GM18861 (cell line): ENCODE measurements around the gene UNC93A.
"Not testable (repeated sequence)": the region's sequence is repeated elsewhere in the genome, so short reads cannot be mapped to it uniquely, and the experiment has no call there.

Source experiments
- ATAC-seq: cut with Tn5 transposase; IDR thresholded peaks from one replicate; pipeline ENCODE4 v1.9.1; 2021; ENCODE audit not compliant: unreplicated experiment

UNC93A gene

GRCh38 chr6:167309355-167310192 is 18.5 kb downstream of the UNC93A start:
- ATAC-seq = not testable (repeated sequence)

GRCh38 chr6:167311286-167311685 is 20.2 kb downstream of the UNC93A start:
- no peak for ATAC-seq

DNA sequence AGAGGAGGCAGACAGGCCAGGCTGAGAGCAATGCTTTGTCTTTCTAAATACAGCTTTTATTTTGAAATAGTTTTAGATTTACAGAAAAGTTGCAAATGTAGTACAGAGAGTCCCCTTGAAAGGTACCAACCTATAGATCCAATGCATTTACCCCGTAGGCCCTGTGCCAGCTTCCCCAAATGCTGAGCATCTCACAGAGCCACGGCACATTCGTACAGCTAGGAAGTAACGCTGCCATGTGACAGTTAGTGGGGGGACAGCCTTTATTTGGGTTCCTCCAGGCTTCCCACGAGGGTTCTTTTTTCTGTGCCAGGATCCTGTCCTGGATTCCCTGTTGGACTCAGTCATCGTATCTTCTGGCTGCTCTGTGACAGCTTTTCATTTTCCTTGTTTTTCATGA is 20.6 kb downstream of the UNC93A start:
- ATAC-seq = not testable (repeated sequence)

GRCh38 chr6:167314180-167314821 is 23.2 kb downstream of the UNC93A start:
- ATAC-seq = no peak

- ATAC-seq = no peak
These were observed 26.1 kb downstream of the UNC93A start for GRCh38 chr6:167317172-167317571.

DNA sequence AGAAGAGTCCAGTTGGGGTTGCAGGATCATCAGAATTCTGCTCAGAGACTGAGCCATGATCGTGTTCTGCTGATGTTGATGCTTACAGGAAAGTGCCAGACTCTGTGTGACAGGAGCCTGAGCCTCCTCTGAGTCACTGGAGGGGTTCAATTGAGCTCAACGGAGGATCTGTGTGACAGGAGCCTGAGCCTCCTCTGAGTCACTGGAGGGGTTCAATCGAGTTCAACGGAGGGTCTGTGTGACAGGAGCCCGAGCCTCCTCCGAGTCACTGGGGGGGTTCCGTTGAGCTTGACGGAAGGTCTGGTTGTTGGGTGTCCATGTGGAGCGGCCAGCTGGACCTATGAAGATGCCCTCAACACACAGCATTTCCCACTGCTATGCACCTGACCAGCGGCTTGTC is 27.2 kb downstream of the UNC93A start:
- ATAC-seq = not testable (repeated sequence)

DNA sequence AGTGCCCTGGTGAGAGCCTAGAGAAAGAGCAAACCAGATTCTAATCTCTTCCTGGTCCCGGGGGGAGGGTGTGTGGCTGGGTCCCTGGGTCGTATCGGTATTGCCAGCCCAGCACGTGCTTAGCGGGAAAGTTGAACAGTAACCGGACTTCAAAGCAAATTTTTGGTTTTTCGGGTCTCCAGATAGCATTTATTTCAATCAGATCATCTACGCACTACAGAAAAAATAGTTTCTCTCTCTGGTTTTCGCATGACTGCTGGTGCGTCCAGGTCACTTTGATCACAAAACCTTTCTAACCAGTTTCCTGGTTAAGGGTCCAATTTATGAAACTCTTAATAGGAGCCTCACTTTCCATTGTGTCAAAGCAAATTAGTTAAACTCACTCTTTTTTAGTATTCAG is 27.7 kb downstream of the UNC93A start:
- not testable (repeated sequence) for ATAC-seq

GRCh38 chr6:167319856-167320753 is 29.0 kb downstream of the UNC93A start:
- not testable (repeated sequence) for ATAC-seq

GRCh38 chr6:167320754-167321056 is 29.6 kb downstream of the UNC93A start:
- ATAC-seq = not testable (repeated sequence)

DNA sequence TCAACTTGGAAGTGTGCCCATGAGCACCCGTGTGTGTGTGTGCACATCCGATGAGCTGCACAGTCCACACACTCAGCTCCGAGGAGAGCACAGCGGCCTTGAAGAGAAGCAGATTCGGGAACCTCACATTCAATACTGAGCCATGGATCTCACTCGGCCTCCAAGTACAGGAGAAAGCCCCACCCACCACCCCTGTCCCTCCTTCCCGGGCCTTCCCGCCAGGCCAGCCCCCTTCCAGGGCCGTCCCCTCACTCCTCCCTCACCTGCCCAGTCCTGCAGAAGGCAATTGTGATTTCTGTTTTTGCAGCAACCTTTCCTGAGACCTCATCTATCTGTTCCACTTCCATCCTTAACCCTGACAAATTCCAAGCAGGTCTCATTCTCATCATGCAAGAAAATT is 30.1 kb downstream of the UNC93A start:
- not testable (repeated sequence) for ATAC-seq

GRCh38 chr6:167323111-167323510 is 32.0 kb downstream of the UNC93A start:
- ATAC-seq = no peak

DNA sequence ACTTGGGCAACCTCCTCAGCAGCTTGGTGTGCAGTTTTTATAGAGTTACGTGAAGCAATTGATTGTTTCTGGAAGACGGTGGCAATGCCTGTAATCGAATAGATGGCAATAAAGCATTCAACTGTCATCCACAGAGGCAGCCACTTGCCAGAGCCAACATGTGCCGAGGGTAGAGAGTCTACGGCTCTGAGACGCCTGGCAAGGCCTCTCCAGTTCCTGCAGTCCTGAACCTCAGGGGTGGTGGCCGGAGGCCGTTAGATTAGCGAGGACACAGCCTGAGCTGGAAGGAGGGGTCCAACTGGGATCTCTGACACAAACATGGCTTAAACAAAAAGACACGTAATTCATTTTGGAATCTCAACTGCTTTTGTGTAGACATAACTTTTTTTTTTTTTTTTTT is 33.0 kb downstream of the UNC93A start:
- ATAC-seq = no peak

DNA sequence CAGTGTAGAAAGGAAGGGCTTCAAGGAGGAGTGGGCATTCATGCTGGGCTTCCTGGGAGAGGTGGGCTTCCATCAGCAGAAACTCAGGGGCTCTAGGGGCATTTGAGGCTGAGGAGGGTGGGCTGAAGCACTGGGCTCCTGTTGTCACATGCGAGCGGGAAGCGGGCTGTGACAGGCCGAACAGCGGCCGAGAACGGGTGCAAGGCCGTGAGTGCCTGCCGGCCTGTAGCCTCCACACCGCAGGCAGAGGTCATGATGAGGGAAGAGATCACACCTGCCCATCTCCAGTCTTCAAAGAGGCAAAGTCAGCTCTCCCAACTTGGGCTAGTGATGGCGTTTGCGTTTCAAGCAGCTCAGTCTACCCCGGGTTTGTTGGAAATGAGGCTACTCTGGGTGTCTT is 34.7 kb downstream of the UNC93A start:
- ATAC-seq = no peak

DNA sequence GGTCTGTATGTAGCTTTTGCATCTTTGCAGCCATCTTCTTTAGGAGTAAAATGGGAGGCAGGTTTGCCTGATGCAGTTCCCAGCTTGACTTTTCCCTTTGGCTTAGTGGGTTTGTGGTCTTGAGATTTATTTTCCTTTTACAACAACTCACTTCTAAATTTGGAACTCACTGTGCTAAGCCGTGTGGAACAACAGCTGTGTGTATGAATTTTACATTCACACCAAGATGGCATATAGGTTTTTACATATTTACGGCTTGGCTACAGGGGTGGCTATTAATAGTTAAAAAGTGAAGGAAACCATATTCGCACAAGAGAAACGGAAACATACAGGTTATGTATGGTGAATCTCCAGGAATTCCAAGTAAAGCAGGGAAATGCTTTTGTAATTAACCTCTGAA is 36.3 kb downstream of the UNC93A start:
- no peak for ATAC-seq

DNA sequence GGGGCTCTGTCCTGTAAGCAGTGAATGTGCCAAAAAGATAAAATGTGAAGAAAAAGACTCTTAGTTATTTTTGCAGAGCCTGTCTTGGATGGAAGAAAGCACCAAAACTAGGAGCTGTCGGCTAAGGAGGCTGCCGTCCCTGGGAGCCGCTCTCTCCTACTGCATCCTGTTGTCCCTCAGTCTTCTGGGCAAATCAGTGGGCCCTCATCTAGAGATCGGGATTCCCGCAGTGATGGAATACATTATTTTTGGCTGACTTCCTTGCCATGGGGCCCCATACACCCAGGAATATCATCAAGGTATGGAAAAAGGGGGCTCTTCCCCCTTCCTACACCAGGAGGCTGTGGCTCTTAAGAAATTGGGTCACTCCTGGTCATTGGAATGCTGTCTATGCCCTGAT is 37.0 kb downstream of the UNC93A start:
- no peak for ATAC-seq

GRCh38 chr6:167329014-167329413 is 37.9 kb downstream of the UNC93A start:
- ATAC-seq = no peak

- ATAC-seq = no peak
These were observed 39.6 kb downstream of the UNC93A start for GRCh38 chr6:167330750-167331149.

- ATAC-seq = no peak
These were observed 40.5 kb downstream of the UNC93A start for GRCh38 chr6:167331565-167331964.

DNA sequence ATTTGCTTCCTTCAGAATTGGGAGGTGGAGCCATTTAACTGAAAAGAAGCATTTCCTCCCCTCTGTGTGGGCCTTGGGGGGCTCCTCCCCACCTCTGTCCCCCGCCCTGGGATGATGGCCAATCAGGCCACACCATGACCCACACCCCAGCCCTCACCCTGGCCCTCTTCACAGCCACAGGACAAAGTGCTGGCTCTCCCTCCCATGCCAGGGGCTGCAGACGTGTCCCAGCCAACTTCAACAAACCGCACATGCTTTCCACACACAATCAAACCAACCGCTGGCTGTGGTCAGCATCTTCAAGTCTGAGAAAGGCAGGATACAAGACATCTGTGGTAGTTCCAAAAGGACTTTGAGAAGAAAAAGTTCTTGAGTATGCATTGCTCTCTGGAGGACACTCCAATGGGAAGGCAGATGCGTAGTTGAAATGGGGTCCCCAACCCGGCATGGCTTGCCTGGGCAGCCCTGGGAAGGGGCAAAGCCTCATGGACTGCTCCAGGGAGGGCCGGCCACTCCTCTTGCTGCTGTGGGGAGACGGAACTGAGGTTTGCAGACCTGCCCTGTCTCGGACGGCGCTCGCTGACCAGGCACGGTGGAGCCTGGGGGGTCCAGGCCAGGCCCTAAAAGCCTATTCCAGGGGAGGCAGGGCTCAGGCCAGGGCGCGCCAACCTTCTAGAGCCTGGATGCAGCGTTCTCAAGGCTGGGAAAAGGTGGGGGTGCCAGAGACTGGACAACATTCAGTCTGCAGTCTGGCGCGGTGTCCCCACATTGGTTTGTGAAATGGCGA is 45.9 kb downstream of the UNC93A start:
- ATAC-seq = no peak

DNA sequence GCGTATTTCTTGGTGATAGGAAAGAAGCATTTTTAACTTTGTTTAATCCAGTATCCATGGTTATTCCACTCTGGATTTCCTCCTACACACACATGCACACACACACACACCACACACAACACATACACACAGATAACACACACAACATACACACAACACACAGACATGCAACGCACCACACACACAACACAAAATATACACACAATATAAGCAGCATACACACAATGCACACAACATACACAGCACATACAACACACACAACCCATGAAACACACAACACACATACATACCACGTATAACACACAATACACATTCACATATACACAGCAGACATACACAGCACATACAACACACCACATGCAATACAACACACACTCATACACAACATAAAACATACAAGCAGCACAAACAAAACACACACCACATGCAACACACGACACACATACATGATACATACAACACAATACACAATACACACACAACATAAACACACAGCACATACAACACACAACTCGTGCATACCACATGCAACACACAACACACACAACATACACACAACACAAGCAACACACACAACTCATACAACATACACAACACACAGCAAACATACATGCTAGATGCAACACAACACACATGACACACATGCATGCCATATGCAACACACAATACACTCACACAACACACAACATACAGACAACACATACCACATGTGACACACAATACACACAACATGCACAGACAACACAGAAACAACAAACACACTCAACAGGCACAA is 46.7 kb downstream of the UNC93A start:
- no peak for ATAC-seq
